CD4-positive, alpha-beta T cell treated with Interleukin-6 at 100 ng/mL for 8 hours (primary cell): ENCODE measurements around the gene EHBP1.

ENCODE experiments used
- DNase-seq: peaks from one replicate; pipeline ENCODE4 v3.0.0-alpha.2; 2020; ENCODE audit warnings: mixed read lengths, low spot score

Gene EHBP1

GRCh38 chr2:62964050-62964449 lies 258.5 kb downstream of the EHBP1 start:
- DNase-seq = no peak

- no peak for DNase-seq
Measured at GRCh38 chr2:62964671-62965070, 259.2 kb downstream of the EHBP1 start.

- DNase-seq = no peak
Measured at GRCh38 chr2:62966991-62967390, 261.5 kb downstream of the EHBP1 start.

- no peak for DNase-seq
Measured at GRCh38 chr2:62968168-62968567, 262.7 kb downstream of the EHBP1 start.

- no peak for DNase-seq
Measured at GRCh38 chr2:62968668-62969067, 263.2 kb downstream of the EHBP1 start.

GRCh38 chr2:62971936-62972335 lies 266.4 kb downstream of the EHBP1 start:
- no peak for DNase-seq

GRCh38 chr2:62972601-62973000 lies 267.1 kb downstream of the EHBP1 start:
- no peak for DNase-seq

GRCh38 chr2:62974999-62975398 lies 269.5 kb downstream of the EHBP1 start:
- DNase-seq = no peak

GRCh38 chr2:62991605-62992004 lies 286.1 kb downstream of the EHBP1 start:
- no peak for DNase-seq

- DNase-seq = no peak
Measured at GRCh38 chr2:62992561-62992960, 287.0 kb downstream of the EHBP1 start.

GRCh38 chr2:62994206-62994605 lies 288.7 kb downstream of the EHBP1 start:
- no peak for DNase-seq

- DNase-seq = no peak
Measured at GRCh38 chr2:62996534-62997186, 291.1 kb downstream of the EHBP1 start.

- no peak for DNase-seq
Measured at GRCh38 chr2:62998949-62999348, 293.4 kb downstream of the EHBP1 start.

- no peak for DNase-seq
Measured at GRCh38 chr2:62999905-63000304, 294.4 kb downstream of the EHBP1 start.

GRCh38 chr2:63000801-63001200 lies 295.3 kb downstream of the EHBP1 start:
- DNase-seq = no peak

- DNase-seq = no peak
Measured at GRCh38 chr2:63001576-63001975, 296.1 kb downstream of the EHBP1 start.

GRCh38 chr2:63003351-63003750 lies 297.8 kb downstream of the EHBP1 start:
- DNase-seq = no peak

- no peak for DNase-seq
Measured at GRCh38 chr2:63007813-63008458, 302.4 kb downstream of the EHBP1 start.

GRCh38 chr2:63008838-63009237 lies 303.3 kb downstream of the EHBP1 start:
- DNase-seq = no peak

GRCh38 chr2:63009490-63009889 lies 304.0 kb downstream of the EHBP1 start:
- DNase-seq = no peak

GRCh38 chr2:63012541-63012940 lies 307.0 kb downstream of the EHBP1 start:
- DNase-seq = no peak

- no peak for DNase-seq
Measured at GRCh38 chr2:63013438-63013837, 307.9 kb downstream of the EHBP1 start.

GRCh38 chr2:63015389-63015788 lies 309.9 kb downstream of the EHBP1 start:
- no peak for DNase-seq

GRCh38 chr2:63018439-63018838 lies 312.9 kb downstream of the EHBP1 start:
- no peak for DNase-seq
